Natural killer cell (primary cell): ENCODE data around the gene DCDC1. TPM values are rescaled to one million over a fixed set of nuclear protein-coding genes. Genes with fewer than 3 reads are reported as not detected.
"Not testable (repeated sequence)": the region's sequence is repeated elsewhere in the genome, so short reads cannot be mapped to it uniquely, and the experiment has no call there.

Source experiments
- ATAC-seq, 3 donors: fragments of 150-1000 bp in 2 of 3; fragments of 200-7000 bp in 1 of 3; cut with Tn5 transposase; 1 replicate in 1 of 3; 2 replicates in 2 of 3; pipeline ENCODE4 v1.10.0; 2021; ENCODE audit warnings: mild to moderate bottlenecking in 2 of 3, moderate library complexity in 2 of 3
- DNase-seq, 2 donors: peaks; one replicate each; pipeline versions ENCODE4 v3.0.0 to v3.0.0-alpha.2; 2013 to 2021; ENCODE audit warnings: mixed read lengths in 1 of 2
- H3K27ac ChIP-seq: one replicate; pipeline ENCODE4 v1.5.1; 2013; ENCODE audit warnings: mild to moderate bottlenecking, low read length
- H3K27me3 ChIP-seq: one replicate; pipeline ENCODE4 v1.6.1; 2013; ENCODE audit warnings: low read length; ENCODE audit not compliant: control insufficient read depth, insufficient read depth
- H3K36me3 ChIP-seq: one replicate; pipeline ENCODE4 v1.6.1; 2013; ENCODE audit warnings: low read length; ENCODE audit not compliant: control insufficient read depth, insufficient read depth
- H3K4me1 ChIP-seq: one replicate; pipeline ENCODE4 v1.6.1; 2013; ENCODE audit warnings: low read length; ENCODE audit not compliant: control insufficient read depth, insufficient read depth
- H3K4me3 ChIP-seq: one replicate; pipeline ENCODE4 v1.5.1; 2013; ENCODE audit warnings: low read length
- H3K9me3 ChIP-seq: one replicate; pipeline ENCODE4 v1.6.1; 2013; ENCODE audit warnings: low read length; ENCODE audit not compliant: control insufficient read depth, insufficient read depth
- H3K27ac Mint-ChIP-seq, 2 donors: one replicate each; pipeline ENCODE4 v1.8.0; 2022; ENCODE audit warnings: mild to moderate bottlenecking in 2 of 2, mixed read lengths in 2 of 2, moderate library complexity in 1 of 2
- H3K27me3 Mint-ChIP-seq, 2 donors: one replicate each; pipeline ENCODE4 v1.8.0; 2022; ENCODE audit warnings: low read depth in 2 of 2, mixed read lengths in 2 of 2
- H3K36me3 Mint-ChIP-seq: one replicate; pipeline ENCODE4 v1.8.0; 2022; ENCODE audit warnings: mixed read lengths
- H3K4me1 Mint-ChIP-seq, 2 donors: one replicate each; pipeline ENCODE4 v1.8.0; 2022; ENCODE audit warnings: mixed read lengths in 2 of 2
- H3K4me3 Mint-ChIP-seq: one replicate; pipeline ENCODE4 v1.8.0; 2022; ENCODE audit warnings: mild to moderate bottlenecking, moderate library complexity, mixed read lengths
- H3K9me3 Mint-ChIP-seq, 2 donors: one replicate each; pipeline ENCODE4 v1.8.0; 2022; ENCODE audit warnings: mixed read lengths in 2 of 2
- CTCF ChIP-seq: fragments of 200-600 bp; IDR thresholded peaks from one replicate; pipeline ENCODE4 v1.8.0; 2022; ENCODE audit warnings: antibody characterized with exemption
- WGBS: methylation state at CpG from one replicate; pipeline ENCODE4 v1.1.7; 2013; ENCODE audit warnings: missing lambda C conversion rate; ENCODE audit not compliant: insufficient coverage; 5-methylcytosine and 5-hydroxymethylcytosine counted together
- intact Hi-C: fragments of 100-400 bp; cut with micrococcal nuclease; formaldehyde crosslinking; loops from one replicate; pipeline ENCODE4 v1.14.2; 2022
- total RNA-seq, 4 donors: library from RNA; stranded (reverse); fragments of 120-200 nt in 1 of 4; gene quantifications; one replicate each; pipeline versions ENCODE4 v1.2.3 to v1.2.4, GENCODE V29; 2013 to 2022

DCDC1 gene
- total RNA-seq, 3 donors from 2014 or later (not counting 1 experiment from before 2014, with no cell fraction given): not detected

GRCh38 chr11:30956751-30957150, 412.8 kb downstream of the DCDC1 start:
- Histone ChIP-seq H3K27me3 (no peaks in the 10 kb centered on the region), H3K36me3 (no peaks in the 10 kb centered on the region), H3K27ac (no peak overlapping the region), H3K9me3 (no peaks in the 10 kb centered on the region), H3K4me3 (no peak overlapping the region), H3K4me1 (no peaks in the 10 kb centered on the region)
- DNase-seq (no peak), ATAC-seq (no peak)
- Mint-ChIP-seq H3K27ac (no peak overlapping the region), H3K4me1 (no peaks in the 10 kb centered on the region), H3K27me3 (no peaks in the 10 kb centered on the region), H3K4me3 (no peak overlapping the region), H3K36me3 (no peaks in the 10 kb centered on the region), H3K9me3 (peaks cover 0 to 5% of the 10 kb centered on the region in 2 donors)
- no peak for TF ChIP-seq CTCF
- WGBS: 74% methylated on average over 3 of the region's 3 CpGs
- intact Hi-C loops: no loop called here

GRCh38 chr11:30949838-30950237, 419.7 kb downstream of the DCDC1 start:
- H3K4me3 Mint-ChIP-seq: no peak overlapping the region

GRCh38 chr11:30947715-30948114, 421.8 kb downstream of the DCDC1 start:
- H3K36me3 ChIP-seq, H3K27me3 Mint-ChIP-seq, H3K9me3 ChIP-seq, DNase-seq, H3K4me3 Mint-ChIP-seq, H3K36me3 Mint-ChIP-seq, H3K4me3 ChIP-seq, ATAC-seq, H3K27me3 ChIP-seq, H3K4me1 ChIP-seq, H3K27ac Mint-ChIP-seq, intact Hi-C loops, H3K4me1 Mint-ChIP-seq, H3K27ac ChIP-seq: not testable (repeated sequence)
- peaks cover 8 to 19% of the 10 kb centered on the region in 2 donors for H3K9me3 Mint-ChIP-seq
- 50% methylated on average over 1 of the region's 1 CpG for WGBS

More at GRCh38 chr11:30949838-30950237, 419.7 kb downstream of the DCDC1 start:
- no peak for ATAC-seq
- Mint-ChIP-seq H3K36me3 (no peaks in the 10 kb centered on the region), H3K27ac (no peak overlapping the region), H3K27me3 (no peaks in the 10 kb centered on the region), H3K4me1 (no peaks in the 10 kb centered on the region), H3K9me3 (peaks cover 6 to 10% of the 10 kb centered on the region in 2 donors)
- no peak for DNase-seq
- no peak for TF ChIP-seq CTCF
- H3K27me3 ChIP-seq: no peaks in the 10 kb centered on the region
- H3K4me1 ChIP-seq: no peaks in the 10 kb centered on the region
- H3K36me3 ChIP-seq: no peaks in the 10 kb centered on the region
- intact Hi-C loops: no loop called here
- H3K4me3 ChIP-seq: no peak overlapping the region
- WGBS: 100% methylated on average over 2 of the region's 3 CpGs
- no peaks in the 10 kb centered on the region for H3K9me3 ChIP-seq
- no peak overlapping the region for H3K27ac ChIP-seq

GRCh38 chr11:30938810-30939209, 430.7 kb downstream of the DCDC1 start:
- no peak for TF ChIP-seq CTCF
- Mint-ChIP-seq H3K4me3 (no peak overlapping the region), H3K27me3 (no peaks in the 10 kb centered on the region), H3K4me1 (no peaks in the 10 kb centered on the region), H3K36me3 (no peaks in the 10 kb centered on the region), H3K27ac (no peak overlapping the region), H3K9me3 (peaks cover 6 to 9% of the 10 kb centered on the region in 2 donors)
- intact Hi-C loops: no loop called here
- Histone ChIP-seq H3K36me3 (no peaks in the 10 kb centered on the region), H3K4me1 (no peaks in the 10 kb centered on the region), H3K9me3 (peaks cover 4% of the 10 kb centered on the region), H3K27me3 (no peaks in the 10 kb centered on the region), H3K4me3 (no peak overlapping the region), H3K27ac (no peak overlapping the region)
- no peak for ATAC-seq
- DNase-seq: no peak
- WGBS: 80% methylated on average over 6 of the region's 6 CpGs
